Activated naive CD8-positive, alpha-beta T cell treated with anti-CD3 and anti-CD28 coated beads, Interleukin-2, amount 10 ng/mL, durations not matched to agents 7 days and 5 days (primary cell): Measurements from ENCODE around the gene TMIE. TPM values are rescaled to one million over a fixed set of nuclear protein-coding genes. Genes with fewer than 3 reads are reported as not detected.

ENCODE experiments used
- ATAC-seq: fragments of 150-1000 bp; cut with Tn5 transposase; one replicate; pipeline ENCODE4 v1.10.0; 2021; ENCODE audit warnings: low read depth, moderate library complexity
- POLR2A ChIA-PET: fragments of 350-600 bp; sonication (Branson Sonifier 250); formaldehyde crosslinking; loops from one replicate; lab custom pipeline; 2021; ENCODE audit warnings: antibody characterized with exemption; lab: Charles Lee
- DNase-seq: peaks from one replicate; pipeline ENCODE4 v3.0.0; 2021
- H3K27ac Mint-ChIP-seq: one replicate; pipeline ENCODE4 v1.8.0; 2022; ENCODE audit warnings: mild to moderate bottlenecking, mixed read lengths
- H3K27me3 Mint-ChIP-seq: one replicate; pipeline ENCODE4 v1.8.0; 2022; ENCODE audit warnings: mild to moderate bottlenecking, moderate library complexity, mixed read lengths
- H3K36me3 Mint-ChIP-seq: one replicate; pipeline ENCODE4 v1.8.0; 2021; ENCODE audit warnings: mild to moderate bottlenecking, mixed read lengths
- H3K4me1 Mint-ChIP-seq: one replicate; pipeline ENCODE4 v1.8.0; 2021; ENCODE audit warnings: mixed read lengths
- H3K4me3 Mint-ChIP-seq: one replicate; pipeline ENCODE4 v1.8.0; 2022; ENCODE audit warnings: mild to moderate bottlenecking, moderate library complexity, mixed read lengths
- H3K9me3 Mint-ChIP-seq: one replicate; pipeline ENCODE4 v1.8.0; 2021; ENCODE audit warnings: mixed read lengths
- total RNA-seq, 2 experiments: library from RNA; stranded (reverse); gene quantifications; one replicate each; pipeline ENCODE4 v1.2.3, GENCODE V29; 2021

Gene TMIE
- total RNA-seq, 2 experiments from 2014 or later, result 0.36 to 0.77 TPM

- DNase-seq, result no peak
- no peaks in the 10 kb centered on the region for H3K4me1 Mint-ChIP-seq
- no peaks in the 10 kb centered on the region for H3K9me3 Mint-ChIP-seq
- peaks cover 3% of the 10 kb centered on the region for H3K27me3 Mint-ChIP-seq
- ATAC-seq, result no peak
- H3K36me3 Mint-ChIP-seq, result no peaks in the 10 kb centered on the region
- no peak overlapping the region for H3K4me3 Mint-ChIP-seq
- H3K27ac Mint-ChIP-seq, result no peak overlapping the region
- POLR2A ChIA-PET, result no interaction called here
Observed at GRCh38 chr3:46664971-46665762, 36.0 kb upstream of the TMIE start.

GRCh38 chr3:46665763-46666452, 35.3 kb upstream of the TMIE start:
- no peak for ATAC-seq
- Mint-ChIP-seq H3K9me3 (no peaks in the 10 kb centered on the region), H3K4me3 (no peak overlapping the region), H3K27ac (no peak overlapping the region), H3K4me1 (no peaks in the 10 kb centered on the region), H3K36me3 (no peaks in the 10 kb centered on the region), H3K27me3 (peaks cover 3% of the 10 kb centered on the region)
- POLR2A ChIA-PET, result no interaction called here
- no peak for DNase-seq

- ATAC-seq, result no peak
Observed at GRCh38 chr3:46666453-46666845, 34.7 kb upstream of the TMIE start.

GRCh38 chr3:46667061-46667621, 34.1 kb upstream of the TMIE start:
- POLR2A ChIA-PET, result no interaction called here
- H3K4me3 Mint-ChIP-seq, result no peak overlapping the region
- DNase-seq (no peak), ATAC-seq (no peak)
- no peaks in the 10 kb centered on the region for H3K36me3 Mint-ChIP-seq
- H3K27ac Mint-ChIP-seq, result no peak overlapping the region
- H3K9me3 Mint-ChIP-seq, result no peaks in the 10 kb centered on the region
- peaks cover 3% of the 10 kb centered on the region for H3K27me3 Mint-ChIP-seq
- H3K4me1 Mint-ChIP-seq, result no peaks in the 10 kb centered on the region

More at GRCh38 chr3:46666453-46666845, 34.7 kb upstream of the TMIE start:
- POLR2A ChIA-PET, result no interaction called here
- no peak overlapping the region for H3K27ac Mint-ChIP-seq
- no peaks in the 10 kb centered on the region for H3K4me1 Mint-ChIP-seq
- no peaks in the 10 kb centered on the region for H3K36me3 Mint-ChIP-seq
- no peak overlapping the region for H3K4me3 Mint-ChIP-seq
- H3K9me3 Mint-ChIP-seq, result no peaks in the 10 kb centered on the region
- peaks cover 3% of the 10 kb centered on the region for H3K27me3 Mint-ChIP-seq
- no peak for DNase-seq

- POLR2A ChIA-PET, result no interaction called here
- H3K4me1 Mint-ChIP-seq, result no peaks in the 10 kb centered on the region
- no peaks in the 10 kb centered on the region for H3K36me3 Mint-ChIP-seq
- H3K4me3 Mint-ChIP-seq, result no peak overlapping the region
- DNase-seq, result no peak
- ATAC-seq, result no peak
- H3K27me3 Mint-ChIP-seq, result peaks cover 3% of the 10 kb centered on the region
- H3K27ac Mint-ChIP-seq, result no peak overlapping the region
- H3K9me3 Mint-ChIP-seq, result no peaks in the 10 kb centered on the region
Observed at GRCh38 chr3:46667657-46668056, 33.5 kb upstream of the TMIE start.

GRCh38 chr3:46668116-46668515, 33.1 kb upstream of the TMIE start:
- POLR2A ChIA-PET, result no interaction called here
- Mint-ChIP-seq H3K27ac (no peak overlapping the region), H3K36me3 (no peaks in the 10 kb centered on the region), H3K27me3 (peaks cover 2% of the 10 kb centered on the region), H3K4me1 (no peaks in the 10 kb centered on the region), H3K4me3 (no peak overlapping the region), H3K9me3 (no peaks in the 10 kb centered on the region)
- ATAC-seq (no peak), DNase-seq (no peak)

- DNase-seq, result peak; percentile 14
- H3K27ac Mint-ChIP-seq, result no peak overlapping the region
- no peaks in the 10 kb centered on the region for H3K27me3 Mint-ChIP-seq
- H3K36me3 Mint-ChIP-seq, result no peaks in the 10 kb centered on the region
- no peak overlapping the region for H3K4me3 Mint-ChIP-seq
- H3K4me1 Mint-ChIP-seq, result no peaks in the 10 kb centered on the region
- no peak for ATAC-seq
- POLR2A ChIA-PET, result no interaction called here
- H3K9me3 Mint-ChIP-seq, result no peaks in the 10 kb centered on the region
Observed at GRCh38 chr3:46668591-46668990, 32.6 kb upstream of the TMIE start.

GRCh38 chr3:46669191-46669999, 31.8 kb upstream of the TMIE start:
- POLR2A ChIA-PET, result no interaction called here
- H3K27ac Mint-ChIP-seq, result no peak overlapping the region
- ATAC-seq, result no peak
- no peaks in the 10 kb centered on the region for H3K9me3 Mint-ChIP-seq
- H3K4me1 Mint-ChIP-seq, result no peaks in the 10 kb centered on the region
- peak; percentile 21 for DNase-seq
- no peak overlapping the region for H3K4me3 Mint-ChIP-seq
- H3K36me3 Mint-ChIP-seq, result no peaks in the 10 kb centered on the region
- H3K27me3 Mint-ChIP-seq, result no peaks in the 10 kb centered on the region

GRCh38 chr3:46670000-46670890, 30.9 kb upstream of the TMIE start:
- Mint-ChIP-seq H3K36me3 (no peaks in the 10 kb centered on the region), H3K27me3 (no peaks in the 10 kb centered on the region), H3K4me1 (no peaks in the 10 kb centered on the region), H3K27ac (no peak overlapping the region), H3K4me3 (no peak overlapping the region), H3K9me3 (no peaks in the 10 kb centered on the region)
- DNase-seq, result no peak
- POLR2A ChIA-PET, result no interaction called here
- ATAC-seq, result no peak

GRCh38 chr3:46670891-46671427, 30.2 kb upstream of the TMIE start:
- H3K27ac Mint-ChIP-seq, result no peak overlapping the region
- H3K27me3 Mint-ChIP-seq, result no peaks in the 10 kb centered on the region
- ATAC-seq (no peak), DNase-seq (peak; percentile 10)
- POLR2A ChIA-PET, result no interaction called here
- H3K4me1 Mint-ChIP-seq, result no peaks in the 10 kb centered on the region
- H3K4me3 Mint-ChIP-seq, result no peak overlapping the region
- no peaks in the 10 kb centered on the region for H3K36me3 Mint-ChIP-seq
- no peaks in the 10 kb centered on the region for H3K9me3 Mint-ChIP-seq

GRCh38 chr3:46671541-46672348, 29.4 kb upstream of the TMIE start:
- DNase-seq (peak; percentile 21), ATAC-seq (no peak)
- no peak overlapping the region for H3K4me3 Mint-ChIP-seq
- H3K36me3 Mint-ChIP-seq, result no peaks in the 10 kb centered on the region
- no peaks in the 10 kb centered on the region for H3K4me1 Mint-ChIP-seq
- POLR2A ChIA-PET, result no interaction called here
- no peak overlapping the region for H3K27ac Mint-ChIP-seq
- no peaks in the 10 kb centered on the region for H3K27me3 Mint-ChIP-seq
- H3K9me3 Mint-ChIP-seq, result no peaks in the 10 kb centered on the region

GRCh38 chr3:46672349-46672695, 28.9 kb upstream of the TMIE start:
- ATAC-seq (no peak), DNase-seq (no peak)
- Mint-ChIP-seq H3K27me3 (no peaks in the 10 kb centered on the region), H3K36me3 (no peaks in the 10 kb centered on the region), H3K27ac (no peak overlapping the region), H3K9me3 (no peaks in the 10 kb centered on the region), H3K4me1 (no peaks in the 10 kb centered on the region), H3K4me3 (no peak overlapping the region)
- POLR2A ChIA-PET, result no interaction called here
